ENCODE measurements around the gene MS4A3.
"Not testable (repeated sequence)": the region's sequence is repeated elsewhere in the genome, so short reads cannot be mapped to it uniquely, and the experiment has no call there.

The MS4A3 gene

GRCh38 chr11:60056349-60056969 lies at the start of gene MS4A3:
MS4A3 (plus strand) TSS chr11:60056665; CDS start chr11:60061161, 4,496 bp downstream.
- no peak within 1 kb of the TSS for H3K4me3 ChIP-seq (ENCODE audit: low read length)
- no peak for DNase-seq (ENCODE audit: low read depth)
- no peak for TF ChIP-seq CTCF (conservative IDR thresholded peaks at IDR 0.05; ENCODE audit: low read length)

- TF ChIP-seq CTCF (conservative IDR thresholded peaks at IDR 0.05; ENCODE audit: low read length), result no peak
- no peak within 1 kb of the TSS for H3K4me3 ChIP-seq (ENCODE audit: low read length)
- no peak for DNase-seq (ENCODE audit: low read depth)
Observed at GRCh38 chr11:60016881-60017280, 39.6 kb upstream of the MS4A3 start, which contains the start of gene OOSP4B. OOSP4B (plus strand) TSS chr11:60017181.

- H3K4me3 ChIP-seq (ENCODE audit: low read length), result no peak overlapping the region
- DNase-seq (ENCODE audit: low read depth), result no peak
- no peak for TF ChIP-seq CTCF (conservative IDR thresholded peaks at IDR 0.05; ENCODE audit: low read length)
Observed at GRCh38 chr11:60018058-60018457, 38.4 kb upstream of the MS4A3 start.

GRCh38 chr11:60020376-60020775 lies 36.1 kb upstream of the MS4A3 start:
- not testable (repeated sequence) for H3K4me3 ChIP-seq (ENCODE audit: low read length); DNase-seq (ENCODE audit: low read depth)

- no peak for DNase-seq (ENCODE audit: low read depth)
- no peak overlapping the region for H3K4me3 ChIP-seq (ENCODE audit: low read length)
- no peak for TF ChIP-seq CTCF (conservative IDR thresholded peaks at IDR 0.05; ENCODE audit: low read length)
Observed at GRCh38 chr11:60029015-60029632, 27.3 kb upstream of the MS4A3 start.

GRCh38 chr11:60040109-60040508 lies 16.4 kb upstream of the MS4A3 start, which contains the start of gene OOSP2:
OOSP2 (plus strand) TSS chr11:60040409; CDS start chr11:60040460, 51 bp downstream.
- DNase-seq (ENCODE audit: low read depth), result no peak
- H3K4me3 ChIP-seq (ENCODE audit: low read length), result no peak within 1 kb of the TSS
- no peak for TF ChIP-seq CTCF (conservative IDR thresholded peaks at IDR 0.05; ENCODE audit: low read length)

- not testable (repeated sequence) for DNase-seq (ENCODE audit: low read depth); H3K4me3 ChIP-seq (ENCODE audit: low read length)
Observed at GRCh38 chr11:60050422-60050821, 6.0 kb upstream of the MS4A3 start.

- not testable (repeated sequence) for DNase-seq (ENCODE audit: low read depth)
Observed at GRCh38 chr11:60050839-60051238, 5.6 kb upstream of the MS4A3 start.

More at GRCh38 chr11:60050839-60051238, 5.6 kb upstream of the MS4A3 start:
- not testable (repeated sequence) for H3K4me3 ChIP-seq (ENCODE audit: low read length)

Measured in AG10803 (cell line).